GM19043 (cell line): Measurements from ENCODE around the gene CYP2C19.
"Not testable (repeated sequence)": the region's sequence is repeated elsewhere in the genome, so short reads cannot be mapped to it uniquely, and the experiment has no call there.

Experiments
- ATAC-seq: cut with Tn5 transposase; IDR thresholded peaks from one replicate; pipeline ENCODE4 v1.9.1; 2021; ENCODE audit warnings: low read depth; ENCODE audit not compliant: unreplicated experiment

CYP2C19 gene

GRCh38 chr10:94878649-94879048 is 116.2 kb downstream of the CYP2C19 start:
- no peak for ATAC-seq

GRCh38 chr10:94879214-94879613 is 116.7 kb downstream of the CYP2C19 start:
- no peak for ATAC-seq

GRCh38 chr10:94889123-94889522 is 126.6 kb downstream of the CYP2C19 start:
- ATAC-seq = no peak

- no peak for ATAC-seq
These were observed 128.0 kb downstream of the CYP2C19 start for GRCh38 chr10:94890264-94891022.

DNA sequence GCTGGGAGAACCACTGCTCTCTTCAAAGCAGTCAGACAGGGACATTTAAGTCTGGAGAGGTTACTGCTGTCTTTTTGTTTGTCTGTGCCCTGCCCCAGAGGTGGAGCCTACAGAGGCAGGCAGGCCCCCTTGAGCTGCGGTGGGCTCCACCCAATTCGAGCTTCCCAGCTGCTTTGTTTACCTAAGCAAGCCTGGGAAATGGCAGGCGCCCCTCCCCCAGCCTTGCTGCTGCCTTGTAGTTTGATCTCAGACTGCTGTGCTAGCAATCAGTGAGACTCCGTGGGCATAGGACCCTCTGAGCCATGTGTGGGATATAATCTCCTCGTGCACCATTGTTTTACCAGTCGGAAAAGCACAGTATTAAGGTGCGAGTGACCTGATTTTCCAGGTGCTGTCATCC is 135.9 kb downstream of the CYP2C19 start:
- ATAC-seq = not testable (repeated sequence)

DNA sequence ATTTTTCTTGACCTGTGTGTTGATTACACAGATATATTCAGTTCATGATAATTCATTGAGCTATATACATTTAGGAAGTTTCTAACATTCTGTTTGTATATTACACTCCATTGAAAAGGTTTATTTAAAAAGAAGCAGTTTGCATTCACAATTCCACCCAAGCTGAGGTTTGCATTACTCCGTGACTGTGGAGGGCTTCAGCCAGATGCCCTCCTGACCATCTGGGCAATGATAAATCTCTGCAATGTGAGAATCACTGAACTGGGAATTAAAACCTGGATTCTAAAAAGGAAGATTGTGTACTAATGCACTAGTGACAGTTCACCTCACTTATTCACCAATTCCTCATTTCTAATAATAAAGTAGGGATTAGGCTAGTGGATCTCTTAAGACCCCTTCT is 139.6 kb downstream of the CYP2C19 start:
- ATAC-seq = no peak

- ATAC-seq = peak; percentile 56
These were observed 140.1 kb downstream of the CYP2C19 start for GRCh38 chr10:94902570-94902969.
